ENCODE data around the gene FREM1.

Gene FREM1

DNA sequence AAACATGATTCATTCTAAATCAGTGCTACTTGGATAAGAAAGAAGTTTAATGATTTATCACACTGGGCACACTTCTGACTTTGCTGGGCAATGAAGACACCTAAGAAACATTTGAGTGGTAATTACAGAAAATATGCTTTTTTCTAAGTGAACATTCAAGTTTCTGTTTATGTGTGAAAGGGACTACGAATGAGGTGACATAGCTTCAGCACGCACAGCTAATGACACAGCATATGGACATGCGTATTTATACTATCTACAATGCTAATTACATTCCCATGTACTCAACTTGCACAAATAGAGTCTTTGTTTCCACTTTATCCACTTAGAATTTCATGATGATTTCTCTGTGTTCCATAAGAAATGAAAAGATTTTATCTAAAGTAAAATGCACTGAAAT lies 40.6 kb downstream of the FREM1 start:
- no peak for DNase-seq (ENCODE audit: low read depth, low spot score)

DNA sequence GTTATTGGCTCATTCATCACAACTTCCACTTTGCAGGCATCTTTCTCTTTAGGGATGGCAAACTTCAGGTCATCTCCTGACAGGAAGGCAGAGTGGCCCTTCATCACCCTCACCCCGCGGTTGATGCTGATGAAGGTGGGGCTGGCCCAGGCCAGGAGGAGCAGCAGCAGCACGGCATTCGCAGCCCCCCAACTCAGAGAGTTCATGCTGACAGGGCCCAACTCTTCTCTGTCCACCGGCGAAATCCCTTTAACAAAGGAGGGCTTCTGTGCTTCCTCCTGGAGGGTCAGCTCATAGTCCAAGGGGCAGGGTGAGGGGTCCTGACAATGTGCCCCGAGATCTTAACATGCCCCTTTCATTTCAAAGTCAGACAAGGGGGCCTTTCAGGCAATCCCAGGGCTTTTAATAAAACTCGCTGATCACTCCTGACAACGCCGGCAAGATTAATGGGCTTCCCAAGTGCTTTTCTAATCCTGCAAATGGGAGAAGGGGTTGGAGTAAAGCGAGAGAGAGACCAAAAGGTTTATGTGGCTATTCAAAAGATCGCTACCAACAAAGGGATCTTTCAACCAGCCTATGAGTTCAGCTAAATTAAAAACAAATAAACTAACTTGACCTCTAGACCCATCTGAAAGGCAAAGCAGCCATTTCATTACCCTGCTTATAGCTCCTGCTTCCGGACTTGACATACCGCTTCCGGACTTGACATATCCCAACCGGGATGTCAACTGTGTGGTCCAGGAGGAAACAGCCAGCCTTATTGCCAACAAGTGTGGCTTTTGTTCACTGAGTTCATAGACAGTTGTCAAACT lies 41.2 kb downstream of the FREM1 start:
- DNase-seq (ENCODE audit: low read depth, low spot score) = no peak

DNA sequence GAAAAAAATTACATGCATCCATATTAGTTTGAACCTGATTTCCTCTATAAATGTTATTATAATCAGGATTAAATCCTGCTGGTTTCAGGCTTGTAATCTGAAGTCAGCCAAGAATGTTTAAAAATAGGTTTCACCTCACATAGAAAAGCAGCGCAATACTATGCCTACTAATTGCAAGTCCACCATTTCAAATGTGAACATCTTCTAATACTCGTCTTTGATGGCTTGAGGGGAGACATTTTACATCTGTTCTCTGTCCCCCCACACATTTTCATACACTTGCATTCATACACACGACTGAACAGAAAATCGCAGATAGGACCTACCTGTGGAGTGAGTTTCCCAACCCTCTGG lies 41.8 kb downstream of the FREM1 start:
- no peak for DNase-seq (ENCODE audit: low read depth, low spot score)

DNA sequence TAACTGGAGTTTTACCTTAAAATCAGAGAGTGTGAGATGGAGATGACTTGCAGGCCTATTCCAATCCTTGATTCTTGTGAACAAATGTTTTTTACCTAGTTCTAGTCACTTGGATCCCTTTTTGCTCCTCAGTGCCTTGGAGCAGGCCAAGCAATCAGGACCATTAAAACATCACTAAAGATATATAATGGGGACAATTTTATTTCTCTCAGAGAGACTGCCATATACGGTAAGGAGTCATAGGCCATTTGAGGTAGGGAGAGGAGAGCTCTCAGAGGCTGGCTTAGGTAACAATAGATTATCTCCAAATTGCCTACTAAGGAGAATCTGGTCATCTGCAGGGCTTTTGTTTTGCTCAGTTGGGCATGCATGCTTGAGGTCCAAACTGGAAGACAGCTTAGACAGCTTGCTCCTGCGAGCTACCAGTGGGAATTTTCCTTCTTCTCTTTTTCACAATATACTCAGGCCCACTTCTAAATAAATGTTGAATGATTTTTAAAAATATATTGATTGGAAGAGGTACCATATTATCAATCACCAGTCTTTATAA lies 44.0 kb downstream of the FREM1 start:
- DNase-seq (ENCODE audit: low read depth, low spot score) = no peak

DNA sequence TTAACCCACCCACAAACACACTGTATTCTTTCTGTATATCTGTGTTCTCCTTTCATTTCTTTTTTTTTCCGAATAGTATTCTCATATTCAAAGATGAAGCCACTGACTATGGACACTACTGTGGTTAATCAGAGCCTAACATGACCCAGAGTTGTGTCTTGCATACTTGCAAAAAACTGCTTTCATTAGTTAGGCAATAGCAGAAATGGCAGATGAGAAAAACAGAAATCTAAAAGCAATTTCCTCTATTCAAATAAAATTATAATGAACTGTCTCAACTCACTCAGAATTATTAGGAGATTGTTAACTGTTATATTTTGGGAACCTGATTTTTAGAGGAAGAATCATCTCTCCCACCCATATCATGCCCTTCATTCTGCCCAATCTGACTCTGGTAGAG lies 45.9 kb downstream of the FREM1 start:
- no peak for DNase-seq (ENCODE audit: low read depth, low spot score)

DNA sequence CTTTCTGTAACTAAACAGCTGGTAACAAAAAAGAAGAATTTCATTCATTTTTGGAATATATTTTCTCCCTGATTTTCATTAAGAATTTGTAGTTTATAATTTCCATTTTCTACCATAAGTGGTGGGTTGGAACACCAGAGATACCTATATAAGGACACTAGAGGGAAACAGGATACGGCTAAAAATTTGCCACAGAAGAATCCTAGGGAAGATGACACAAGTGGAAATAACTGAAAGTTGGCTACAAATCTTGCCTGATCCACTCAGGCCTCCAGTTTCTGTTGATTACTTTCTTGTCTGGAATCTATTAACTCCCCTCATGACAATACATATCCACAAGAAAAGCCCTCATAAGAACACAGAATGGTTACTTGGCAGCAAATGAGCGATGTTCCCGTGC lies 46.8 kb downstream of the FREM1 start:
- no peak for DNase-seq (ENCODE audit: low read depth, low spot score)

DNA sequence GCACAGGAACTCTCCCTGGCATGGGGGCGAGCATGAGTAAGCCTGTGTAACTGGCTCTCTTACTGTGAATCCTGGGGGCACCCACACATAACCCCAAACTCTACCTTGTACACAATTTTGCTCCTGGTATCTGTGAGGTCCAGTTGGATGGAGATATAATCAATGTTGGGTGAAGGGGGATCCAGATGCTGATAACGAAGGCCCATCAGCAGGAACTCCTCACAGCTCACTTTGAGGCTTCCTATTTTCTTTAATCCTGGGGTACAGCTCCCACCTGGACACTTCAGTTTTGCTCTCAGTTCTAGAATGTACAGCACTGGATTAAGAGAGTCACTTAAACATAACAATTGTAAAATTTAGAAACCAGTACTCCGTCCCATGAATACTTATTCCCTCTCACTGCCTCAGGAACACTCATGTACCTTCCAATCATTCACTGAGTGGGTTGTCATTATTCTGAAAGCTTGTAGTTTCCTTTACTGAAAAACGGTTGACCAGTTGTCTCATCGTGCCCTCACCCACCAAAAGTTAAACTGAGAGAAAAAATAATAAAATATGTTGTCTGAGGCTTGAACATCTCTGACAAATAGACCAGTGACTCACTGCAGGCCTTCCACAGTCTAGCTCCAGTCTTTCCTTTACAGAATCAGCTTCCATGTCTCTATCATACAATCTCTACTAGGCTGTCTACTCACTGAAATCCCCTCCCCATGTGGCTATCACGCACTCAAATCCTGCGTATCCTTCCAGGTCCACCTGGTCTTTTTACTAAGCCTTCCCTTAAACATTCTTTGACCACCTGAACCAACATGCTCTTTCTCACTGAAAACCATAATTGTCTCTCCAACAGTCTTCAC lies 52.6 kb downstream of the FREM1 start:
- DNase-seq (ENCODE audit: low read depth, low spot score) = no peak

DNA sequence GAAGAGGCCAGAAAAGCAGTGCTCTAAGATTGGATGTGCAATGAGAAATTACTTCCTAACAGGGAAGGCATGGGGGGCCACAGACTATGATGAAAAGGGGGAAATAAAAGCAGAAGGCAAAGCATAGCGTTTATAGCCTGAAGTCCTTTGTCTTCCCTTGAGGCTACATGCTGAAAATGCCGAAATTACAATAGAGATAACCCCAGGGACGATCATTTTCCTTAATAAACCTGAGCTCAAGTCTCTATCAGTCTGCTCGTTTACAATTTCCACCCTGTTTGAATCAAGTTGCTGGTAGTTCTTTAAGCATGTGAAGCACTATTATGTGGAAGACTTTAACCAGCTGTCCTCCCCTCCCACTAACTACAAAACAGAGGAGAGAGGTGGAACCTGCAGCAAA lies 60.4 kb downstream of the FREM1 start:
- DNase-seq (ENCODE audit: low read depth, low spot score) = no peak

DNA sequence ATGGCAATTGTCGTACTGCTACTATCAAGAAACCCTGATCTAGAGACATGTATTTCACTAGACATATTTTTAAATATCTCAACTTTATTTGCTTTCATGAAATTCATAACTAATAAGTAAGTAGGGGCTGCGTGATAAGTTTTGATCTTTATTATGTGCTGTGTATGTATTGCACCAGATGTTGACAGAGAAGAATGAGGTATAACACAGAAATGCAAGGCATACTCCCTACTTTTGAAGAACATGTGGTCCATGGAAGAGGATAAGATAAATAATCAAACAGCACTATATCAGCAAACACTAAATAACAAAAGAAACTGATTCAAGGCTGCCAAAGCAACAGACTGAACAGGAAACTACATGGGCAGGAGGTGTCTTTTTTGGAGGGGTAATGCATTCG lies 60.9 kb downstream of the FREM1 start:
- no peak for DNase-seq (ENCODE audit: low read depth, low spot score)

DNA sequence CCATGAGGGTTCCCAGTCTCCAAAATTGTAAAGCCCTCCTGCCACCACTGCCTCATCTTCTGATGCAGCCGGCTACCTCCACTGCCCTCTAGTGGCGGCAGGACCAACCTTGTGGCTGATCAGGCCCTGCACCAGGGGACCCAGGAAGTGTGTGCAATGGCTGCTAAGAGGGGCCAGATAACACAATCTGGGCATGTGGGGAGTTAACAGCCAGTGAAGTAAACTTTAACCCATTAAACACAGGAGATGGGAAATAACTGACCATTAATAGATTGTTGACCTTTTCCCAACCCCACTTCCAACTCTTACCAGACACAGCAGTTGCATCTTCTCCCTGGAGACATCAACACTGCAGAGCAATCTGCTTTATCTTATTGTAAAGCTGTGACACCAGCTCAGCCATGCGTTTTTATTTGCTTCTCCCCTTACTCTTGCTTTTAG lies 63.3 kb downstream of the FREM1 start:
- DNase-seq (ENCODE audit: low read depth, low spot score) = no peak

DNA sequence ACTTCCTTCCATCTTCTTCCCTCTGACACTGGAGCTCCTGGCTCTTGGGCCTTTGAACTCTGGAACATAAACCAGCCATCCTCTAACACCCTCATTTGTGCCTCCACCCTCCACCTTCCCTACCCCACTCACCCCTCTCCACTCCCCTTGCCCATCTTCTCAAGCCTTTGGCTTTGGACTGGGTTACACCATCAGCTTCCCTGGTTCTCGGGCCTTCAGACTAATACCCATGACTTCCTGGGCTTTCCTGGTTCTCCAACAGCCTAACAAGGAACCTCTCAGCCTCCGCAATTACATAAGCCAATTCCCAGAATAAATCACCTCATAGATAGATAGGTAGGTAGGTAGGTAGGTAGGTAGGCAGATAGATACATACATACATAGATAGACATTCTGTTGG lies 67.1 kb downstream of the FREM1 start:
- DNase-seq (ENCODE audit: low read depth, low spot score) = no peak

DNA sequence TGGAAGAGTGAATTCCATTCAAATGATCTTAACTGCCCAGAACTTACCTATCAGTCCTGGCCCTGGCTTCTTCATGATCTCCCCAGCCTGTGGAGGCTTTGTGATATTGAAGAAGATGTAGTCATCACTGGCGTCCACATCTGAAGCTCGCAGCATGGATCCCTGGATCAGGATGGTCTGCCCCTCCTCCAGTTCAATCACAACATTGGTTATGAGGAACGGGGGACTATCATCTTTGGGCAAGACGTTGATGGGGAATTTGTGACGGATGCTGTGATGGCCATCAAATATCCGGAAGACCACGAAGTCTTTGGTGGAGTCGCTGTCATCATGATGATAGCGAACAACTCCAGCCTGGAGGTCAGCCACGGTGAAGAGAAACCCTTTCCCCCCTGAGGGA lies 68.0 kb downstream of the FREM1 start:
- DNase-seq (ENCODE audit: low read depth, low spot score) = no peak

DNA sequence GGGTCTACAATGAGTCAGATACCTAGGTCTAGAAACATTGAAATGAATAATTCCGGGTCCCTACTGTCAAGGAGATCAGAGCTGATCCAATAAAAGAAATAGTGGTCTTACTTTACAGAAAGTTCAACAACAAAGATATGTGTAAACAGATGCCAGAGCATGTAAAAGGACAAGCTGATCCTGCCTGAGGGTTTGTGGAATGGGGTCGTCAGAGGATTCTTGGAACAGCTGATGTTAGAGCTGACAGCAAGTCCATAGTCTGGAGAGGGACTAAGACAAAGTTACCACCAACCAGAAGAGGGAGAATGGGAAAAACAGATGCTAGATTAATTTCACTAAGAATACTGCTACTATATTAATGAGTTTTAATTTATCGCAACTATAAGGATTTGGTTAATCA lies 71.5 kb downstream of the FREM1 start:
- DNase-seq (ENCODE audit: low read depth, low spot score) = no peak

DNA sequence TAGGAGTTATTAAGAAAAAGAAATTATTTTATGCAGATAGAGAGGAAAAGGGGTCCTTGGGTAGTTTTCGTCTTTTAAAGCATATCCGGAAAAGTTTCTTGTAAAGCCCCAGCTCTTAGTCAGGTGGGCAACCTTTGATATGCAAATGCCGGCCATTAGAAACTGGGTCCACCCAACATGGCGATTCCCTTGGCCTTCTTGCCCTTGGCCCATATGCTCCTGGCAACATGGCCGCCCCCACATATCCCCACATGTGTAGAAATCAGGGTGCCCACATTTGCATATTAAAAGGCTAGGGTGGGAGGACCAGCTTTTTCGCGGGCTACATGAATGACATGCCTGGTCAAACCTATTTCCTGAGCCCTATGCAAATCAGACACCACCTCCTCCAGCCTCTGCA lies 73.3 kb downstream of the FREM1 start:
- no peak for DNase-seq (ENCODE audit: low read depth, low spot score)

DNA sequence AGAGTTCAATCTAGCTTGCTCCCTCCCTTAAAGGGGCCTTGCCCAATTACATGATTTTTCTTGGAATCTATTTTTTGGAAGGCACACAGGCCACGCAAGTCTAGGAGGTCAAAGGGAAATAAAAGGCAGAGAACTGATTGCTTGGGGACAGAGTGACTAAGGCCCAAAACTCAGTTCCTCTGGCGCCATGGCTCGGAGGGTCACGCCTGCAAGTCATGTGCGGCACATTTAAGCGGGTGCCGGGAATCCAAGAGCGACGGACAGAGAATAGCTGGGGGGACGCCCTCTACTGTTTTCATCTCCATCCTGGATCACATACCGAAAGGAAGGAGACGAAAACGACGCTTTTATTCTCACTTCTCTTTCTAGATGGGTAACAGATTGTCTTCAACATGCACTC lies 78.6 kb downstream of the FREM1 start:
- DNase-seq (ENCODE audit: low read depth, low spot score) = no peak

DNA sequence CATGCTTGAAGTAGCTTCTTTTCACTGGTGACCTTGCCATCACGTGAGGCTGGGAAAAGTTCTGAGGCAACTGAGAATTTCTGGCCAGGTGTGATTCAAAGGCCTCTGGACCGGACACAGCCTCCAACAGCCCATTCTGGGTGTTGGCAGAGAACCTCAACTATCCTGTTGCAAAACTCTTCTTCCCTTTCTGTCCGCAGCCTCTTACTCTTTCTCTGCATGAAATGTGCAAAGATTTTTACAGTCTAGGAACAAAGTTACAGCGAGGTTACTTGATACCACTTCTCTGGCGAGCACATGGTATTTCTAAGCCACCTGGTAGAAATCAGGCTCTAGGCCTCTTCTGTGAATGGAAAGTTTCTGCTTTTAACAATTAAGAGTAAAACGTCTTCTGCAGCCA lies 79.2 kb downstream of the FREM1 start:
- no peak for DNase-seq (ENCODE audit: low read depth, low spot score)

DNA sequence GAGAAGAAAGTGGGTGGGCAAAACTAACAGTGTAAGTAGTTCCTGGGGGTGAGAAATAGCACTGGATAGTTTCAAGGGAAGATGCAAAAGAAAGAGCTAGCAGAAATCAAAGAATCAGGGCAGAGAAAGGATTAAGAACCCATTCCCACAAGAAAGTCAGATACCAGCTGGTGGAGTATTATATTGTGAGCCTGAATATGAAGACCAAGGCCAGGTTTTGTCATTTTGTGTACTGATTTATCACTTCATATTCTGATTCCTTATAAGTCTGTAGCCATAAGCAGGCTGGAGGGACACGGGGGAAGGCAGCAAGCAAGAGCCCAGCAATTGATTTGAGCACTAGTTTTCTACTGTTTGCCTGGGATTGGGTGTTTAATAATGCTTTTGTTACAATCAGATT lies 80.2 kb downstream of the FREM1 start:
- DNase-seq (ENCODE audit: low read depth, low spot score) = no peak

DNA sequence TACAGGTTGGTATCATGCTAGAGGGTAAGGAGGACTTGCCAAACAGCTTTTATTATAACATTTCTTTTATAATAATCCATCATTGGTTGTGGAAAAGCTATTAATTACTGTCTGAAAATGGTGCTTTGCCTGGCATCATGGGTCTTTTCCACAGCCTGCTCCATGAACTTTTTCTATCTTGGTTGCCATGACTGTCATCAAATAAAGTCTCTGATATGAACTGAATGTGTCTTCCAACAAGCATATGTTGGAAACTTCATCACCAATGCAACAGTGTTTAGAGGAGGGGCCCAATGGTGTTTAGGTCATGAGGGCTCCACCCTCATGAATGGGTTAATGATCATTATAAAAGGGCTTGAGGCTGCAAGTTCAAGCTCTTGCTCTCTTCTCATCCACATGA lies 81.0 kb downstream of the FREM1 start:
- no peak for DNase-seq (ENCODE audit: low read depth, low spot score)

DNA sequence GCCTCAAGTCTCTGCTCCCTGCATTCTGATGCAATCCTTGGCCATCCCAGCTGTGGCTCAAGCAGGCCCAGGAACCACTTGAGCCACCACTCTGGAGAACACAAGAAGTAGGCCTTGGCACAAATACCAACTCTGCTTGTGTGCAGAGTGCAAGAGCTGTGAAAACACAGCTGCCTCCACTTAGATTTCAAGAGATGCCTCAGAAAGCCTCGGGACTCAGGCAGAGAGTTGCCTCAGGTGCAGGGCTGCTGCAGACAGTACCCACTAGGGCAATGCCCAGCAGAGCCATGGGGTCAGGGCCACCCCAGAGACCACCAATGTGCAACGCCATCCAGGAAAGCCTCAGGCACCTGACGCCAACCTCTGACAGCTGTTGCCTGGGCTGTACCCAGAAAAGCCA lies 82.4 kb downstream of the FREM1 start:
- no peak for DNase-seq (ENCODE audit: low read depth, low spot score)

DNA sequence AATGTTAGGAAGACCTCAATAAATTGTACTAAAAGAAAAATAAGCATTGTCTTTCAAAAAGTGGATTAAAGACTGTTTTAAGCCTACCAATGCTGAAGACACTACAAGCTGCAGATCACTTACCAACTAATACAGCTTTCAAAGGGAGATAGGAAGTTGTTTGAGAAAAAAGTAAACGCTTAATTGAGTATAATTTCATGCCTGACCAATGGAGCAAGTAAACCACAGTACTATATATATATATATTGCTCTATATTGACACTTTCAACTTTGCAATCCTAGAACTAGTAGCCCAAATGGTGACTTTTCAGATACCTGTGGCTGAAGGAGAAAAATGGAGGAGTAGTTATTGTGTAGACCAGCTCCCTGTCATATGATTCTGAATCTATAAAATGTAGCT lies 85.7 kb downstream of the FREM1 start:
- no peak for DNase-seq (ENCODE audit: low read depth, low spot score)

DNA sequence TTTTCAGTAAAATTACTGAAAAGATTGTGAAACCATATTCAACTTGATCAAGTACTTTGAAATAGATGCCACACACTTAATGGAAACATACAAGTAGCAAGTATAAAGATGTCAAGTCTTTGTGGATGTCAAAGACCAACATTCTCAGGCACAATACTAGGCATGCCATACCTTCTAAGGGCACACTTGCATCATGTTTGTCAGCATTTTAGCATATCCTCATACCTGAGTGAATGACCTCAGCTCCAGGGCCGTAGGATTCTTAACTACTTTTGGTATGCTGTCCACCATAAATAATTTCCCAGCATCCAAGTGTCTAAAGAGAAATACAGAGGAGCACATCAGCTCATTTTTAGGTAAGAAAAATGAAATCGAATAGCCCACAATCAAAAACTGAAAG lies 86.4 kb downstream of the FREM1 start:
- no peak for DNase-seq (ENCODE audit: low read depth, low spot score)

DNA sequence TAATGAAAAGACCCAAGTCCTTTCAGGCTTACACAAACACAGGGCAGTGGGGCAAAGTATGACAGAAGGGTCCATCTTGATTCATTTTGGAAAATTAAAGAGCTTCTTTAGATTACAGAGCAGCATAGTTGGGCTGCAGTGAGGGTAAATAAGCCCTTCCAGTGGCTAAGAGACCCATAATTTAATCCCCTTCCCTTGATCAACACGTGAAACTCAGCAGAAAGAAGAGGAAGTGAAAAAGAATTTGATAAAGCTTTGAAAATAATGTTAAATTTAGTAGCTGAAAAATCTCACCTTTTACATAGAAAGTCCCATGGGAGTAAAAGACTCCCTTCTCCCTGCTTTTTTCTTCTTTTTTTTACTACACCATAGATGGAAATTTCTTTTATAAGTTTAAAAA lies 87.6 kb downstream of the FREM1 start:
- DNase-seq (ENCODE audit: low read depth, low spot score) = no peak

DNA sequence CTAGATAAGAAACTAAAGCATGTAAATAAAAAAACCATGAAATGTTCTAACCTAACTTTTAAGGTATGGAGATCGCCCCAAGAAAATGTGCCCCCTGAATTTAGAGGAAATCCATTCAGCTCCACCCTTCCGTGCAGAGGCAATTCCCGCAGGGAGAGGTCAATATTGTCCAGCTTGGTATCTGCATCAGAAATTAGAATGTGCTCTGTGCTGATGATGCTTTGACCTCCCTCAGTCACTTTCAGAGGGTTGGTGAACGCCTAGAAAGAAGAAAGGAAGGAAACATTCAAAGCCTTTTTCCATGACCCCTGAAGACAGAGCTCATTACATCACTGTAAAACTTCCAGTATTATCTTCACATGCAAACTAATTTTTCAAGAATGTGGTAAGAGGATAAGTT lies 91.0 kb downstream of the FREM1 start:
- no peak for DNase-seq (ENCODE audit: low read depth, low spot score)

Measured in brain pericyte (primary cell).